Measurements from ENCODE around the gene CTDSP1. TPM values are rescaled to one million over a fixed set of nuclear protein-coding genes. Genes with fewer than 3 reads are reported as not detected.

The CTDSP1 gene
- total RNA-seq, 4 donors from 2014 or later = 47.3 to 87.4 (median 58.0) TPM

- DNase-seq = no peak
- H3K4me3 ChIP-seq = no peak overlapping the region
- peak overlapping the region; percentile 40 to 93 (median 64) for H3K27ac ChIP-seq
- no peaks in the 10 kb centered on the region for H3K36me3 ChIP-seq
- peaks cover 0 to 10% (median 0%) of the 10 kb centered on the region in 3 donors for H3K9me3 ChIP-seq
- H3K27me3 ChIP-seq = no peaks in the 10 kb centered on the region
- peaks cover 0 to 27% (median 6%) of the 10 kb centered on the region in 3 donors for H3K4me1 ChIP-seq
- 58 to 78% methylated on average over 6 to 10 of the region's 11 CpGs for WGBS, 2 donors
- TF ChIP-seq POLR2A (IDR thresholded peaks at IDR 0.05) = peak in 1 of 4 donors; percentile 40
- TF ChIP-seq CTCF (IDR thresholded peaks at IDR 0.05) = no peak
- intact Hi-C loops (cut with DNase I) = no loop called here
These were observed 29.1 kb upstream of the CTDSP1 start for GRCh38 chr2:218370410-218371063.

GRCh38 chr2:218371983-218372350, 27.7 kb upstream of the CTDSP1 start:
- Histone ChIP-seq H3K36me3 (no peaks in the 10 kb centered on the region), H3K27ac (no peak overlapping the region), H3K9me3 (peaks cover 0 to 4% (median 0%) of the 10 kb centered on the region in 3 donors), H3K4me1 (peaks cover 0 to 27% (median 6%) of the 10 kb centered on the region in 3 donors), H3K4me3 (no peak overlapping the region), H3K27me3 (no peaks in the 10 kb centered on the region)
- no peak for DNase-seq
- intact Hi-C loops (cut with DNase I) = no loop called here
- TF ChIP-seq CTCF (IDR thresholded peaks at IDR 0.05) = no peak
- TF ChIP-seq POLR2A (IDR thresholded peaks at IDR 0.05) = no peak

GRCh38 chr2:218374795-218375194, 24.9 kb upstream of the CTDSP1 start:
- Histone ChIP-seq H3K36me3 (no peaks in the 10 kb centered on the region), H3K27ac (no peak overlapping the region), H3K4me1 (peaks cover 0 to 9% (median 0%) of the 10 kb centered on the region in 3 donors), H3K4me3 (no peak overlapping the region), H3K27me3 (no peaks in the 10 kb centered on the region), H3K9me3 (no peaks in the 10 kb centered on the region)
- intact Hi-C loops (cut with DNase I) = no loop called here
- 34 to 89% methylated on average over 3 to 4 of the region's 4 CpGs for WGBS, 2 donors
- DNase-seq = no peak
- no peak for TF ChIP-seq POLR2A (IDR thresholded peaks at IDR 0.05)
- TF ChIP-seq CTCF (IDR thresholded peaks at IDR 0.05) = no peak

- Histone ChIP-seq H3K4me3 (no peak overlapping the region), H3K4me1 (peaks cover 0 to 9% (median 0%) of the 10 kb centered on the region in 3 donors), H3K27ac (no peak overlapping the region), H3K36me3 (no peaks in the 10 kb centered on the region), H3K27me3 (no peaks in the 10 kb centered on the region), H3K9me3 (no peaks in the 10 kb centered on the region)
- TF ChIP-seq CTCF (IDR thresholded peaks at IDR 0.05) (no peak), POLR2A (IDR thresholded peaks at IDR 0.05) (no peak)
- WGBS, 2 donors = 13 to 17% methylated on average over 2 of the region's 2 CpGs
- DNase-seq = no peak
- intact Hi-C loops (cut with DNase I) = no loop called here
These were observed 24.5 kb upstream of the CTDSP1 start for GRCh38 chr2:218375212-218375611.

- Histone ChIP-seq H3K27ac (no peak overlapping the region), H3K4me3 (no peak overlapping the region), H3K9me3 (no peaks in the 10 kb centered on the region), H3K27me3 (no peaks in the 10 kb centered on the region), H3K36me3 (no peaks in the 10 kb centered on the region), H3K4me1 (peaks cover 0 to 23% (median 4%) of the 10 kb centered on the region in 3 donors)
- DNase-seq = no peak
- WGBS, 2 donors = 79 to 85% methylated on average over 3 to 5 of the region's 5 CpGs
- TF ChIP-seq POLR2A (IDR thresholded peaks at IDR 0.05) (no peak), CTCF (IDR thresholded peaks at IDR 0.05) (no peak)
- intact Hi-C loops (cut with DNase I) = no loop called here
These were observed 21.6 kb upstream of the CTDSP1 start for GRCh38 chr2:218378053-218378452.
